HG03354 (cell line): ENCODE data around the gene FAM227B.
A peak's percentile ranks its signal among the peaks of the same experiment; 100 is the strongest.
"Not testable (repeated sequence)": the region's sequence is repeated elsewhere in the genome, so short reads cannot be mapped to it uniquely, and the experiment has no call there.

ENCODE experiments used
- ATAC-seq: cut with Tn5 transposase; IDR thresholded peaks from one replicate; pipeline ENCODE4 v1.9.1; 2021; ENCODE audit warnings: mild to moderate bottlenecking; ENCODE audit not compliant: unreplicated experiment, poor library complexity, severe bottlenecking

FAM227B gene, protein sequence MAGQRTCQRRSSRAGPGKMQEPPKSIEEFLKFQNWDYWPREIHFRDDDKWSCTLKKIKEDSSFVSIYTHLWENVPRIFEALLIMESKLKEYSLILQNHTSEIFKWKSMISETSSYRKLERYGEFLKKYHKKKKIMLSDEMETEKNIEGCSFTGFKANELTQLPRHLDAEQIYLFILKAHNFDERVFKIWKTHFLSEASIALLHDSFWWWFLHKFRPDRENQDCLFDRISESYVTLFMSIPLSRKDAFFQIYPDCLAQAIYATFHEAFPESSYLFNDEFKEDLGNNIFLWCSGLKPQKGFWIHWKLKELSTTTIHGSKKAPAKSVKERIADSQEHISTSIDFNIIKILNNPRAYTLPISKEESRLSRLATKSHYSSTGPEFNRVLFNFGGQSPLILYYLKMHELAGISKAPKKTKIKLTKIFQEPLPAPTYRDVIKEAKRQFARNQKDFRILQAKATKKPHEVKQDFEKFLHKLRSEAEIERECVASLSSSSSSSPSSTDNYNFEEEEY

GRCh38 chr15:49620658-49621368 is at the start of gene FAM227B, which contains the start of gene DTWD1:
TSS of gene FAM227B (minus strand) at chr15:49620818. CDS start at chr15:49615171, 5,647 bp downstream.
TSS of gene DTWD1 (plus strand) at chr15:49621048. CDS start at chr15:49625168, 4,120 bp downstream.
- peak; percentile 98 for ATAC-seq

GRCh38 chr15:49669288-49669687 is 48.7 kb upstream of the FAM227B start:
- no peak for ATAC-seq

DNA sequence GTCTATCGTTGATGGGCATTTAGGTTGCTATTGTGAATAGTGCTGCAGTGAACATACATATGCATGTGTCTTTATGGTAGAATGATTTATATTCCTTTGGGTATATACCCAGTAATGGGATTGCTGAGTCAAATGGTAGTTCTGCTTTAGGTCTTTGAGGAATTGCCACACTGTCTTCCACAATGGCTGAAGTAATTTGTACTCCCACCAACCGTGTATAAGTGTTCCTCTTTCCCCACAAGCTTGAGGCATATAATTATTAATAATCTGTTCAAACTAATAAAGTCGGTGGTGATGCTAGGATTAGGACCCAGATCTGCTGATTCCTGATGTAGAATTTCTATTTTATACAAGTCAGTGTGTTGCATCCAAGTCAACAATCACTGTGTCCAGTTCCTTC is 45.9 kb upstream of the FAM227B start:
- not testable (repeated sequence) for ATAC-seq

DNA sequence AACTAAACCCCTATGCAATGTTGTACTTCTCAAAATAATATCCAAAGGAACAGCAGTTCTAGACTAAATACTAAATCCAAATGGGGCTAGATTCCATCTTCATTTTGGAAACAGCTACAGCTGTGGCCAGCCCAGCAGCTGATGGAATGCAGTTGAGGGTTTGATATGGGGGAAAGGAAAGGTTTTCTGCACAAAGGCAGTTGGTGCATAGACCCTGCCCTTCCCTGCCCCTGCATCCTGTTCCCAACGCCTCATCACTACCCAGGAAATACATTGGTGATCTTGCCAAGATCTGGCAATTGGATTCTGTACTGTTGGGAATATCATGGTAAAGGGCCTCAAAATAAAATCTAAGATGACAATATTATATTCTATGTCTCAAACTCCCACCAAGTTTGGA is 44.1 kb upstream of the FAM227B start:
- no peak for ATAC-seq

- ATAC-seq: no peak
These were observed 36.1 kb upstream of the FAM227B start for GRCh38 chr15:49656734-49657133.

DNA sequence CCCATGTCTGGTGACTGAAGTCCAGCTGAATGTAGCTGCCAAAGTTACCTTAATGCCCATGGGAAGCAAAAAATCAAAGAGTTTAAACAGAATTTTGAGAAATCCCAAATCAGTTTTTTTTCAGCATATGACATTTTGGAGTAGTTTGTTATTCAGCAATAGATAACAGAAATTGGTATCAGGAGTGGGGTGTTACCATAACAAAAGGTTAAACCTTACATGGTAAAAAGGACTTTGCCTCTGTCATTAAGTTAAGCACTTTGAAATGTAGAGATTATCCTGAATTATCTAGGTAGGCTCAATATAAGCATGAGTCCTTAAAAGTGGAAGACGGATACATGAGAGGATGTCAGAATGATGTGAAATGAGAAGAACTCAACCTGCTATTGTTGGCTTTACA is 32.3 kb upstream of the FAM227B start:
- ATAC-seq: no peak

GRCh38 chr15:49650676-49651075 is 30.1 kb upstream of the FAM227B start:
- no peak for ATAC-seq

GRCh38 chr15:49649987-49650386 is 29.4 kb upstream of the FAM227B start:
- ATAC-seq: no peak

- ATAC-seq: no peak
These were observed 26.3 kb upstream of the FAM227B start for GRCh38 chr15:49646891-49647290.

DNA sequence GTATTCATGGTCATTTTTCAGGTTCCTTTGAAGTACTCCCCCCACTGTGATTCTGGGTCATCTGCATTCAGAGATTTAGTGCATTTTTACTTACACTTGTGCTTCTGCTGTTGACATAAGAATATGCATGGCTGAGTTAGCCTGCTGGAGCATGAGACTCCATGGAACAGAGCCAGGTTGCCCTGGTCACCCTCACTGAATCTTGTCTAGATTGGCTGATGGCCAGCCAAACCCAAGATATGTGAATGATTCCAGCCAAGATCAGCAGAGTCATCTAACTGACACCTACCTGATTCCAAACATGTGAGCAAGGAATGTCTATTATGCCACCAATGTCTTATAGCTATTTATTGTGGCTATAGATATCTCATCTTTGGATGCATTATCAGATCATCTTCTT is 25.3 kb upstream of the FAM227B start:
- ATAC-seq: no peak

- no peak for ATAC-seq
These were observed 24.7 kb upstream of the FAM227B start for GRCh38 chr15:49645277-49645676.

DNA sequence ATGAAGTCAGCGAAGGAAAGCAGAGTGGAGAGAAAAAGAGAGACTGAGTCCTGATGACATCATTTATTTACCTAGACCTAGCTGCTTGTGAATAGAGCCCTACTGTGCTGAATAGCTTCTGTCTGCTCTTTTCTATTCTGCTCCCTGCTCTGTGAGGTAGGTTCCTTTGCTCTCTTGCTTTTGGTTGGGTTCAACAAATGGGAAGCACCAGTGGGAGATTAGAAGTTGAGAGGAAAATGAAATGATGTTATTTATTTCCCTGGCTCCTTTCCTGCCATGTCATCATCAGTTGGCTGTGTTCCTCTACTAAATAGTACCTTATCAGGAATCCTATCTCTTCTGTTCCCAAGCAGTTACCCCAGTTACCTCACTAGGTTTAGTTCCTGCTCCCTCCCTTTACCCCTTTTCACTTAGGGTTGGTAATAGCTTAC is 23.8 kb upstream of the FAM227B start:
- ATAC-seq: no peak

GRCh38 chr15:49637857-49638256 is 17.2 kb upstream of the FAM227B start:
- no peak for ATAC-seq

DNA sequence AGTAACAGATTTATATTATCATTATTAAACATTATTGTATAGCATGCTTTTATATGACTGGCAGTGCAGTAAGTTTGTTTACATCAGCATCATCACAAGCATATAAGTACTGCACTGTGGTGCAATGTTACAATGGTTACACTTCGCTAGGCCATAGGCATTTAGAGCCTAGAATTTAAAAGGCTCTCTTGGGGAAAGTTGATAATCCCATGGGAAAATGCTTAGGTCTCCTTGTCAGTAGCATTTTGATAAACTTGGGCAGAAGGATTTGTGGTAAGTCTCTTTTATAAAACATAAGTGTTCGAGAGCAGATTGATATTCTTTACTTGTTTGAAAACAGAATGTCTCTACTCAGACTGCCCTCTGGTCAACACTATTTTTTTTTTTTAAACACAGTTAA is 7.8 kb upstream of the FAM227B start:
- ATAC-seq: no peak

DNA sequence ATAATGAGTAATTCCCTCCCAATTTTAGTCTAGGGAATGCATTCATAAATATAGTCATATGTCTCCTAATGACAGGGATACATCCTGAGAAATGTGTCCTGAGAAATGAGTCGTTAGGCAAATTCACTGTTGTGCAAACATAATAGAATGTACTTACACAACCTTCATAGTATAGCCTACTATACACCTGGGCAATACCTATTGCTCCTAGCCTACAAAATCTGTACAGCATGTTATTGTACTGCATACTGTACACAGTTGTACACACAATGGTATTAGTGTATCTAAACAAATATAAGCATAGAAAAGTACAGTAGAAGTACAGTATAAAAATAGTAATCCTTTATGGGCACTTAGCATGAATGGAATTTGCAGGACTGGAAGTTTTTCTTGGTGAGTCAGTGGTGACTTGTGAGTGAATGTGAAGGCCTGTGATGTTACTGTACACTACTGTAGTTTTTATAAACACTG is 6.8 kb upstream of the FAM227B start:
- no peak for ATAC-seq

GRCh38 chr15:49625460-49626036 is 4.9 kb upstream of the FAM227B start:
- ATAC-seq: no peak

DNA sequence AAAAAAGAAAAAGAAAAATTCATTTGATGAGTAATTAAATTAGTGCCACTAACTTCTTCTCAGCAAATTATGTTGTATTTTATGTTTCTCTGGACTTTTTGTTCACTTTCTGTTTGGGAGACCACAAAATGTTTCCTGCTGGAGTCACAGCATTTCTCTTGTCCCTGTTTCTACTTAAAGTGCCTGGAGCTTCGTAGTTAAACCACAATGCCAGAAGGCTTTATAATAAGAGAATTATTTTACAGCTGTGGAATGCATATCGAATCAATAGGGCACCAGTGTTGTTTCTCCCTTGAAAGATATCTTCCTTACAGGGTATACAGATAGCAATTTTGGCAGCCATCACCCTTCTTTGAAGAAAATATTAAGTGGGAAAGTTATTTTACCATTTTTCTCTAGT is 3.4 kb upstream of the FAM227B start:
- no peak for ATAC-seq

DNA sequence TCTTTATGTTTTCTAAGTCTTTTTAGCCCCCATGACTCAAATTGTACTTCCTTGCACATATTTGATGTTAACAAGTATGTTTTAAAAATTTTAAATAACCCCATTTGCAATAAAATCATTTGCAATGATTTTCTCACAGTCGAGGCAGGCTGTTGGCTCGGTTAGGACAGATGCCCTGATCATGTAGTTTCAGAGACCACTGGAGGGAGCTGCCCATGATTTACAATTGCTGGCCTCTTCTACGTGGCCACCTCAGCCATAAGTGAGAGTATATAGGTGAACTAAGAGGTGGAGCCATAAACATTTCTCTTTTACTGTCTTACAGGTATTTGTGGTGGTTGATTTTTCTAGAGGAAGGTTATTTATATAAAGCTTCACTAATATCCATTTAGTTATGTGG is 1.9 kb upstream of the FAM227B start:
- no peak for ATAC-seq

DNA sequence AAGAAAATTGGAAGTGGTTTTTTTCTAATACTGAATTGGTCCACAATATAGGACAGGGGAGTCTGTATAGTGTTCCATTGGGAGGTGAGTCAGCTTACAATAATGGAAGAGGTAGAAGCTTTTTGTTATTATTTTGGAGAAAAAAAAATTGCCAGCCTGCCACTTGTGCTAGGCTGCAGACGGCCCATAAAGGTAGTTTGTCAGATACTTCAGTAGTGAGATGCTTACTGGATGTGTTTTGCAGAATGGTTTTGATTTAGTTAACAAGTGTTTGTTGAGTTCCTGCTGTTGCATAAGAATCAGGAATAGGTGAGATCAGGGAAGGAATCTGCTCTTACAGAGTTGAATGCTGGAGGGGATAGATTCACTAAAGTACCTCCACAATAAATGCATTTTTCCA is 1.3 kb upstream of the FAM227B start:
- ATAC-seq: no peak

DNA sequence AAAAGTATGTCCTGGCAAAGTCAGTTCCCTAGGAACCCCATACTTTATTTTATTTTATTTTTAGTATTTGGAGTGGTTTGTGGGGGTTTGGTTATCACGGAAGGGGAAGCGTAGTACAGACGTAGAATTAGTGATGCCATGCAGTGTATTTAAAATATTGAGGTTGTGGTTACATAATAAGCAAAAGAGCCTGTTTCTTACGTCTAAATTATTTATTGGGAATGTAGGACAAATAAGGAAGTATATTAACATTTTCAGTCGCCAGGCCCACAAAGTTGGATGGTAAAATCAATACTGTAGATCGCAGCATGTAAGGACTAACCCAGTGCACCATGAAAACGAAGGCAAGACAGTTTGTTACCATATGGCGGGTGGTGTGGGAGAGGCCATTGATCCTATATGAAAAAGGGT is 788 bp upstream of the FAM227B start:
- no peak for ATAC-seq
